ENCODE data around the gene HCFC1R1.

DNA sequence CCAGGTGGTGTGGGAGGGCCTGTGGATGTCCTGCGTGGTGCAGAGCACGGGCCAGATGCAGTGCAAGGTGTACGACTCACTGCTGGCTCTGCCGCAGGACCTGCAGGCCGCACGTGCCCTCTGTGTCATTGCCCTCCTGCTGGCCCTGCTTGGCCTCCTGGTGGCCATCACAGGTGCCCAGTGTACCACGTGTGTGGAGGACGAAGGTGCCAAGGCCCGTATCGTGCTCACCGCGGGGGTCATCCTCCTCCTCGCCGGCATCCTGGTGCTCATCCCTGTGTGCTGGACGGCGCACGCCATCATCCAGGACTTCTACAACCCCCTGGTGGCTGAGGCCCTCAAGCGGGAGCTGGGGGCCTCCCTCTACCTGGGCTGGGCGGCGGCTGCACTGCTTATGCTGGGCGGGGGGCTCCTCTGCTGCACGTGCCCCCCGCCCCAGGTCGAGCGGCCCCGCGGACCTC lies 10.2 kb downstream of the HCFC1R1 start:
- TF ChIP-seq CTCF (tag by site-specific recombination; IDR thresholded peaks at IDR 0.05) (no peak), ZNF423 (tag by site-specific recombination; IDR thresholded peaks at IDR 0.05) (no peak), ZNF174 (tag by site-specific recombination; IDR thresholded peaks at IDR 0.05) (no peak), ZNF629 (tag by site-specific recombination; IDR thresholded peaks at IDR 0.05) (no peak), ZNF768 (tag by site-specific recombination; IDR thresholded peaks at IDR 0.05) (no peak), SETDB1 (IDR thresholded peaks at IDR 0.05; ENCODE audit: insufficient read length, low read length) (no peak), ZNF658 (tag by site-specific recombination; IDR thresholded peaks at IDR 0.05) (no peak), ZNF211 (tag by site-specific recombination; IDR thresholded peaks at IDR 0.05; ENCODE audit: low read depth) (no peak), ZNF660 (tag by site-specific recombination; IDR thresholded peaks at IDR 0.05) (no peak), ZBTB26 (tag by site-specific recombination; optimal IDR thresholded peaks at IDR 0.05) (no peak), ZBTB21 (tag by site-specific recombination; IDR thresholded peaks at IDR 0.05) (no peak)
- TF ChIP-seq, protein P1, sequence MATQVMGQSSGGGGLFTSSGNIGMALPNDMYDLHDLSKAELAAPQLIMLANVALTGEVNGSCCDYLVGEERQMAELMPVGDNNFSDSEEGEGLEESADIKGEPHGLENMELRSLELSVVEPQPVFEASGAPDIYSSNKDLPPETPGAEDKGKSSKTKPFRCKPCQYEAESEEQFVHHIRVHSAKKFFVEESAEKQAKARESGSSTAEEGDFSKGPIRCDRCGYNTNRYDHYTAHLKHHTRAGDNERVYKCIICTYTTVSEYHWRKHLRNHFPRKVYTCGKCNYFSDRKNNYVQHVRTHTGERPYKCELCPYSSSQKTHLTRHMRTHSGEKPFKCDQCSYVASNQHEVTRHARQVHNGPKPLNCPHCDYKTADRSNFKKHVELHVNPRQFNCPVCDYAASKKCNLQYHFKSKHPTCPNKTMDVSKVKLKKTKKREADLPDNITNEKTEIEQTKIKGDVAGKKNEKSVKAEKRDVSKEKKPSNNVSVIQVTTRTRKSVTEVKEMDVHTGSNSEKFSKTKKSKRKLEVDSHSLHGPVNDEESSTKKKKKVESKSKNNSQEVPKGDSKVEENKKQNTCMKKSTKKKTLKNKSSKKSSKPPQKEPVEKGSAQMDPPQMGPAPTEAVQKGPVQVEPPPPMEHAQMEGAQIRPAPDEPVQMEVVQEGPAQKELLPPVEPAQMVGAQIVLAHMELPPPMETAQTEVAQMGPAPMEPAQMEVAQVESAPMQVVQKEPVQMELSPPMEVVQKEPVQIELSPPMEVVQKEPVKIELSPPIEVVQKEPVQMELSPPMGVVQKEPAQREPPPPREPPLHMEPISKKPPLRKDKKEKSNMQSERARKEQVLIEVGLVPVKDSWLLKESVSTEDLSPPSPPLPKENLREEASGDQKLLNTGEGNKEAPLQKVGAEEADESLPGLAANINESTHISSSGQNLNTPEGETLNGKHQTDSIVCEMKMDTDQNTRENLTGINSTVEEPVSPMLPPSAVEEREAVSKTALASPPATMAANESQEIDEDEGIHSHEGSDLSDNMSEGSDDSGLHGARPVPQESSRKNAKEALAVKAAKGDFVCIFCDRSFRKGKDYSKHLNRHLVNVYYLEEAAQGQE (tag by site-specific recombination; IDR thresholded peaks at IDR 0.05), result no peak

All from HEK293 (cell line).